ENCODE data around the gene TESMIN.

Gene TESMIN

GRCh38 chr11:68661697-68662603 lies 89.4 kb downstream of the TESMIN start:
- DNase-seq (ENCODE audit: low read depth in 2 of 2, low spot score in 1 of 2), result no peak

- DNase-seq (ENCODE audit: low read depth in 2 of 2, low spot score in 1 of 2), result no peak
Measured at GRCh38 chr11:68661014-68661413, 90.3 kb downstream of the TESMIN start.

GRCh38 chr11:68660066-68660810 lies 91.1 kb downstream of the TESMIN start:
- DNase-seq (ENCODE audit: low read depth in 2 of 2, low spot score in 1 of 2), result no peak

- no peak for DNase-seq (ENCODE audit: low read depth in 2 of 2, low spot score in 1 of 2)
Measured at GRCh38 chr11:68659158-68659921, 92.0 kb downstream of the TESMIN start.

GRCh38 chr11:68658661-68659060 lies 92.7 kb downstream of the TESMIN start:
- DNase-seq (ENCODE audit: low read depth in 2 of 2, low spot score in 1 of 2), result no peak

- no peak for DNase-seq (ENCODE audit: low read depth in 2 of 2, low spot score in 1 of 2)
Measured at GRCh38 chr11:68658097-68658496, 93.2 kb downstream of the TESMIN start.

Measured in stimulated activated CD8-positive, alpha-beta memory T cell treated with anti-CD3 and anti-CD28 coated beads, Interleukin-4, amount 100 ng/mL, for 1 hour (primary cell).